ENCODE data around the gene IGHMBP2.

- no peak for TF ChIP-seq POLR2AphosphoS5 (IDR thresholded peaks at IDR 0.05; ENCODE audit: low read depth)
- TF ChIP-seq CTCF (conservative IDR thresholded peaks at IDR 0.05; ENCODE audit: low read depth in 2 of 2): no peak
- no peak for TF ChIP-seq EZH2 (IDR thresholded peaks at IDR 0.05; ENCODE audit: low read depth, unreplicated experiment)
- TF ChIP-seq CREB1 (CRISPR knock-in tag; IDR thresholded peaks at IDR 0.05; ENCODE audit: low read depth): no peak
- no peak for TF ChIP-seq EZH2phosphoT487 (IDR thresholded peaks at IDR 0.05; ENCODE audit: unreplicated experiment)
- TF ChIP-seq ZNF114 (CRISPR knock-in tag; IDR thresholded peaks at IDR 0.05): no peak
- no peak for TF ChIP-seq ETS1 (IDR thresholded peaks at IDR 0.05)
- TF ChIP-seq ZNF331 (CRISPR knock-in tag; IDR thresholded peaks at IDR 0.05; ENCODE audit: low read depth): no peak
Observed at GRCh38 chr11:68932358-68932757, 28.7 kb downstream of the IGHMBP2 start.
